ENCODE data around the gene DOCK1.

The DOCK1 gene

GRCh38 chr10:127082651-127083050 is 177.4 kb downstream of the DOCK1 start:
- Histone ChIP-seq H3K79me1 (replicated peaks; ENCODE audit: low read length, poor library complexity, severe bottlenecking) (peaks cover 24% of the 10 kb centered on the region), H3K18ac (ENCODE audit: low read depth in 1 of 2, low read length in 2 of 2) (no peak overlapping the region), H3K9ac (ENCODE audit: low read length) (no peak overlapping the region), H4K8ac (ENCODE audit: low read length) (no peak overlapping the region), H3K4ac (ENCODE audit: low read depth in 1 of 2, low read length in 2 of 2) (no peak overlapping the region), H2BK12ac (ENCODE audit: low read length in 2 of 2) (no peak overlapping the region), H3K9me3 (ENCODE audit: control insufficient read depth, low read length) (no peaks in the 10 kb centered on the region), H3K4me3 (ENCODE audit: insufficient read depth in 1 of 2, low read depth in 1 of 2, low read length in 2 of 2) (no peak overlapping the region), H2BK120ac (ENCODE audit: low read depth, low read length) (no peak overlapping the region), H4K91ac (ENCODE audit: low read length) (no peak overlapping the region), H2AK5ac (ENCODE audit: low read length, severe bottlenecking) (no peak overlapping the region), H2AFZ (ENCODE audit: low read depth, low read length) (no peak overlapping the region), H3K4me2 (ENCODE audit: low read length, poor library complexity, severe bottlenecking) (no peak overlapping the region), H3K36me3 (ENCODE audit: control insufficient read depth in 1 of 2, insufficient read depth in 2 of 2, low read depth in 1 of 2, low read length in 2 of 2) (peaks cover 18 to 75% of the 10 kb centered on the region in 2 experiments), H3K27me3 (ENCODE audit: control insufficient read depth in 1 of 2, insufficient read depth in 1 of 2, low read length in 2 of 2) (no peaks in the 10 kb centered on the region), H3K23ac (ENCODE audit: low read length in 2 of 2) (no peak overlapping the region), H2BK15ac (ENCODE audit: low read depth, poor library complexity, severe bottlenecking) (no peak overlapping the region), H2BK5ac (ENCODE audit: low read depth, low read length, poor library complexity, severe bottlenecking) (no peak overlapping the region), H3K4me1 (ENCODE audit: control insufficient read depth, insufficient read depth, low read depth, low read length) (peaks cover 2% of the 10 kb centered on the region), H3K14ac (ENCODE audit: low read length in 2 of 2) (no peak overlapping the region), H3K27ac (ENCODE audit: low read length, poor library complexity, severe bottlenecking) (no peak overlapping the region)
- DNase-seq: no peak
- WGBS: 100% methylated on average over 4 of the region's 4 CpGs

GRCh38 chr10:127085957-127086356 is 180.7 kb downstream of the DOCK1 start:
- 95% methylated on average over 4 of the region's 5 CpGs for WGBS

GRCh38 chr10:127088908-127089307 is 183.7 kb downstream of the DOCK1 start:
- H3K4me1 ChIP-seq (ENCODE audit: control insufficient read depth, insufficient read depth, low read depth, low read length): no peaks in the 10 kb centered on the region
- no peak overlapping the region for H3K18ac ChIP-seq (ENCODE audit: low read depth in 1 of 2, low read length in 2 of 2)
- no peak for DNase-seq
- H4K91ac ChIP-seq (ENCODE audit: low read length): no peak overlapping the region
- no peak overlapping the region for H2BK5ac ChIP-seq (ENCODE audit: low read depth, low read length, poor library complexity, severe bottlenecking)
- H3K4ac ChIP-seq (ENCODE audit: low read depth in 1 of 2, low read length in 2 of 2): no peak overlapping the region
- peaks cover 32% of the 10 kb centered on the region for H3K79me1 ChIP-seq (replicated peaks; ENCODE audit: low read length, poor library complexity, severe bottlenecking)
- no peak overlapping the region for H2AK5ac ChIP-seq (ENCODE audit: low read length, severe bottlenecking)
- H2BK120ac ChIP-seq (ENCODE audit: low read depth, low read length): no peak overlapping the region
- no peak overlapping the region for H3K4me2 ChIP-seq (ENCODE audit: low read length, poor library complexity, severe bottlenecking)
- no peak overlapping the region for H3K23ac ChIP-seq (ENCODE audit: low read length in 2 of 2)
- H3K4me3 ChIP-seq (ENCODE audit: insufficient read depth in 1 of 2, low read depth in 1 of 2, low read length in 2 of 2): no peak overlapping the region
- 98% methylated on average over 10 of the region's 10 CpGs for WGBS
- H4K8ac ChIP-seq (ENCODE audit: low read length): no peak overlapping the region
- no peaks in the 10 kb centered on the region for H3K9me3 ChIP-seq (ENCODE audit: control insufficient read depth, low read length)
- no peak overlapping the region for H3K9ac ChIP-seq (ENCODE audit: low read length)
- no peaks in the 10 kb centered on the region for H3K27me3 ChIP-seq (ENCODE audit: control insufficient read depth in 1 of 2, insufficient read depth in 1 of 2, low read length in 2 of 2)
- no peak overlapping the region for H2AFZ ChIP-seq (ENCODE audit: low read depth, low read length)
- no peak overlapping the region for H3K14ac ChIP-seq (ENCODE audit: low read length in 2 of 2)
- no peak overlapping the region for H3K27ac ChIP-seq (ENCODE audit: low read length, poor library complexity, severe bottlenecking)
- peaks cover 21 to 52% of the 10 kb centered on the region in 2 experiments for H3K36me3 ChIP-seq (ENCODE audit: control insufficient read depth in 1 of 2, insufficient read depth in 2 of 2, low read depth in 1 of 2, low read length in 2 of 2)
- H2BK15ac ChIP-seq (ENCODE audit: low read depth, poor library complexity, severe bottlenecking): no peak overlapping the region
- H2BK12ac ChIP-seq (ENCODE audit: low read length in 2 of 2): no peak overlapping the region

More at GRCh38 chr10:127085957-127086356, 180.7 kb downstream of the DOCK1 start:
- H3K4ac ChIP-seq (ENCODE audit: low read depth in 1 of 2, low read length in 2 of 2): no peak overlapping the region
- H2AK5ac ChIP-seq (ENCODE audit: low read length, severe bottlenecking): no peak overlapping the region
- H3K27me3 ChIP-seq (ENCODE audit: control insufficient read depth in 1 of 2, insufficient read depth in 1 of 2, low read length in 2 of 2): no peaks in the 10 kb centered on the region
- no peak overlapping the region for H3K23ac ChIP-seq (ENCODE audit: low read length in 2 of 2)
- H3K36me3 ChIP-seq (ENCODE audit: control insufficient read depth in 1 of 2, insufficient read depth in 2 of 2, low read depth in 1 of 2, low read length in 2 of 2): peaks cover 21 to 61% of the 10 kb centered on the region in 2 experiments
- no peak overlapping the region for H2BK15ac ChIP-seq (ENCODE audit: low read depth, poor library complexity, severe bottlenecking)
- no peak overlapping the region for H2BK12ac ChIP-seq (ENCODE audit: low read length in 2 of 2)
- no peak overlapping the region for H4K8ac ChIP-seq (ENCODE audit: low read length)
- no peak for DNase-seq
- no peak overlapping the region for H4K91ac ChIP-seq (ENCODE audit: low read length)
- H3K27ac ChIP-seq (ENCODE audit: low read length, poor library complexity, severe bottlenecking): no peak overlapping the region
- no peak overlapping the region for H2BK5ac ChIP-seq (ENCODE audit: low read depth, low read length, poor library complexity, severe bottlenecking)
- H3K4me1 ChIP-seq (ENCODE audit: control insufficient read depth, insufficient read depth, low read depth, low read length): no peaks in the 10 kb centered on the region
- no peaks in the 10 kb centered on the region for H3K9me3 ChIP-seq (ENCODE audit: control insufficient read depth, low read length)
- H3K79me1 ChIP-seq (replicated peaks; ENCODE audit: low read length, poor library complexity, severe bottlenecking): peaks cover 28% of the 10 kb centered on the region
- H3K4me3 ChIP-seq (ENCODE audit: insufficient read depth in 1 of 2, low read depth in 1 of 2, low read length in 2 of 2): no peak overlapping the region
- no peak overlapping the region for H3K4me2 ChIP-seq (ENCODE audit: low read length, poor library complexity, severe bottlenecking)
- H3K14ac ChIP-seq (ENCODE audit: low read length in 2 of 2): no peak overlapping the region
- no peak overlapping the region for H3K18ac ChIP-seq (ENCODE audit: low read depth in 1 of 2, low read length in 2 of 2)
- H3K9ac ChIP-seq (ENCODE audit: low read length): no peak overlapping the region
- H2AFZ ChIP-seq (ENCODE audit: low read depth, low read length): no peak overlapping the region
- no peak overlapping the region for H2BK120ac ChIP-seq (ENCODE audit: low read depth, low read length)

- H3K18ac ChIP-seq (ENCODE audit: low read depth in 1 of 2, low read length in 2 of 2): no peak overlapping the region
- peaks cover 23 to 51% of the 10 kb centered on the region in 2 experiments for H3K36me3 ChIP-seq (ENCODE audit: control insufficient read depth in 1 of 2, insufficient read depth in 2 of 2, low read depth in 1 of 2, low read length in 2 of 2)
- peaks cover 33% of the 10 kb centered on the region for H3K79me1 ChIP-seq (replicated peaks; ENCODE audit: low read length, poor library complexity, severe bottlenecking)
- H4K91ac ChIP-seq (ENCODE audit: low read length): no peak overlapping the region
- no peak overlapping the region for H2BK5ac ChIP-seq (ENCODE audit: low read depth, low read length, poor library complexity, severe bottlenecking)
- H3K9me3 ChIP-seq (ENCODE audit: control insufficient read depth, low read length): no peaks in the 10 kb centered on the region
- DNase-seq: no peak
- H3K27me3 ChIP-seq (ENCODE audit: control insufficient read depth in 1 of 2, insufficient read depth in 1 of 2, low read length in 2 of 2): no peaks in the 10 kb centered on the region
- H3K4ac ChIP-seq (ENCODE audit: low read depth in 1 of 2, low read length in 2 of 2): no peak overlapping the region
- no peak overlapping the region for H2BK120ac ChIP-seq (ENCODE audit: low read depth, low read length)
- H2AK5ac ChIP-seq (ENCODE audit: low read length, severe bottlenecking): no peak overlapping the region
- no peak overlapping the region for H3K9ac ChIP-seq (ENCODE audit: low read length)
- no peak overlapping the region for H2AFZ ChIP-seq (ENCODE audit: low read depth, low read length)
- no peaks in the 10 kb centered on the region for H3K4me1 ChIP-seq (ENCODE audit: control insufficient read depth, insufficient read depth, low read depth, low read length)
- no peak overlapping the region for H3K4me2 ChIP-seq (ENCODE audit: low read length, poor library complexity, severe bottlenecking)
- H3K14ac ChIP-seq (ENCODE audit: low read length in 2 of 2): no peak overlapping the region
- WGBS: 92% methylated on average over 3 of the region's 5 CpGs
- H3K4me3 ChIP-seq (ENCODE audit: insufficient read depth in 1 of 2, low read depth in 1 of 2, low read length in 2 of 2): no peak overlapping the region
- H2BK12ac ChIP-seq (ENCODE audit: low read length in 2 of 2): no peak overlapping the region
- H3K27ac ChIP-seq (ENCODE audit: low read length, poor library complexity, severe bottlenecking): no peak overlapping the region
- no peak overlapping the region for H2BK15ac ChIP-seq (ENCODE audit: low read depth, poor library complexity, severe bottlenecking)
- H4K8ac ChIP-seq (ENCODE audit: low read length): no peak overlapping the region
- no peak overlapping the region for H3K23ac ChIP-seq (ENCODE audit: low read length in 2 of 2)
Observed at GRCh38 chr10:127089446-127089845, 184.2 kb downstream of the DOCK1 start.
